HG02623 (cell line): ENCODE data around the gene CERS2.
"Not testable (repeated sequence)": the region's sequence is repeated elsewhere in the genome, so short reads cannot be mapped to it uniquely, and the experiment has no call there.

ENCODE experiments used
- ATAC-seq: cut with Tn5 transposase; IDR thresholded peaks from one replicate; pipeline ENCODE4 v1.9.1; 2021; ENCODE audit warnings: moderate library complexity; ENCODE audit not compliant: unreplicated experiment

CERS2 gene

GRCh38 chr1:150970808-150971582 lies 3.6 kb downstream of the CERS2 start:
- no peak for ATAC-seq

GRCh38 chr1:150969626-150970025 lies 5.0 kb downstream of the CERS2 start:
- ATAC-seq, result no peak

GRCh38 chr1:150968491-150968890 lies 6.1 kb downstream of the CERS2 start:
- ATAC-seq, result no peak

DNA sequence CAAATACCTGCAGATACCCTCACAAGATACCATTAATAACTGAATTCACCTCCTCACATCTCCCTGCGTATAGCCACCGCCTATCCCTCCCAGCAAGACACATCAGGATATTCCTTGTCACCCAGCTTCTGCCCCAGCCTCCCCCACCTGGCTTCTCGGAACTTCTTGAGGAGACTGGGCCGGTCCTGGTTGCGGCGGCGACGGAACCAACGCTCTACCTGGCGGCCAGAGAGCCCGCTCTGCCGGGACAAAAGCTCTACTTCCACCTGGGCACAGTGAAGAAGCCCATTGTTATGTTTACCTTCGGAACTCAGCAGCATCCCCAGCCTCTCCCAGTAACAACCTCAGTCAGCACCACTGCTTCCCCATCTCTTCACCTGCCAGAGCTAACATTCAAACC lies 6.7 kb downstream of the CERS2 start:
- ATAC-seq, result no peak

DNA sequence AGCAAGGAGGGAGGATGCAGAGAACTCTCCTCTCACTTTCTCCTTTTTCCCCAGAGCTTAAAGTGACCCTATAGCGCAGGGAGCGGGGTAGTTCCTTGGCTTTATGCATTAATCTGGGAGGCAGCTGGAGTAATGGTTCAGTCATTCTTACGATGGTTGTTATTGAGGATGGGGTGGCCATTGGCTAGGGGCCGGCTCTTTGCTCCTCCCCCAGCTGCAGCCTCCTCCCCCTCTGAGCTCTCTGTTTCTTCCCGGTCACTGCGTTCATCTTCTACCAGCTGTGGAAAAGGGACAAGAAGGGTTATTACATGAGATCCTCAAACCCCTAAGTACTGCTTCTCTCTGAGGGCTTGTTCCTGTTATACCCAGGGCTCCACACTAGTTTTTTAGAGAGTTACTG lies 8.6 kb downstream of the CERS2 start:
- no peak for ATAC-seq

DNA sequence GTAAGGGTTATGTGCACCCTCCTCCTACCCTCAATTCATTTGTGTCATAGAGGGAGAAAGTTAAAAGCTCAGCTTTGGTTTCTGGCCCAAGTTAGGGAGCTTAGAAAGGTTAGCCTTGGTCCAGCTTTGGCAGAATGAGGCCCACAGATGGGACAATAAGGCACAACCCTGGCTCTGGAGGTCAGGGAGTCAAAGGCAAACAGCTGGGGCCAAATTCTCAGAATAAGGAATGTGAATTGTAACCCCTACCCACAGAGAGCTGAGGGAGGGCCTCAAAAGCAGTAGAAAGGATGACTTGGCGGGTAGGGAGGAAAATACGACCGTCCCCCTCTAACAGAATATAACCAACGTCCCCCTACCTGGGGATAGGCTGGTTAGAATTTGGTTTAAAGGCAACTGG lies 9.0 kb downstream of the CERS2 start:
- no peak for ATAC-seq

DNA sequence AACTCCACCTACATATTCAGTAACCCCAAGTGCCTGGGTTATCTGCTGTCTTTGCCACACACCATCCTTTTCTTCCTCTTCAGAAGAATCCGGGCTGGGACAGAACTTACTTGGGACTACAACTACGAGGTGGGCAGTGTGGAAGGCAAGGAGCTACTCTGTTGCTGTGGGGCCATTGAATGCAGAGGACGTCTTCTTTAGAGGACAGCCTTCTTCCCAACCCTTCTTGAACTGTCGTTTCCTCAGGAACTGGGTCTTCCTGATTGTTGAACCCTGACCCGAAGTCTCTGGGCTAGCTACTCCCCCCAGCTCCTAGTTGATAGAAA lies 10.5 kb downstream of the CERS2 start:
- no peak for ATAC-seq

GRCh38 chr1:150963321-150964163 lies 11.1 kb downstream of the CERS2 start:
- ATAC-seq, result no peak

- no peak for ATAC-seq
Observed at GRCh38 chr1:150961756-150962155, 12.9 kb downstream of the CERS2 start.

DNA sequence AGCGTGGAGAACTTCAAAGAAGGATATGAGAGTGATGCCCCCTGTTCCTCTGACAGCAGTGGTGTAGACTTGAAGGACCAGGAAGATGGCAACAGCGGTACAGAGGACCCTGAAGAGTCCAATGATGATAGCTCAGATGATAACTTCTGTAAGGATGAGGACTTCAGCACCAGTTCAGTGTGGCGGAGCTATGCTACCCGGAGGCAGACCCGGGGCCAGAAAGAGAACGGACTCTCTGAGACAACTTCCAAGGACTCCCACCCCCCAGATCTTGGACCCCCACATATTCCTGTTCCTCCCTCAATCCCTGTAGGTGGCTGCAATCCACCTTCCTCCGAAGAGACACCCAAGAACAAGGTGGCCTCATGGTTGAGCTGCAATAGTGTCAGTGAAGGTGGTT lies 14.0 kb downstream of the CERS2 start:
- no peak for ATAC-seq

DNA sequence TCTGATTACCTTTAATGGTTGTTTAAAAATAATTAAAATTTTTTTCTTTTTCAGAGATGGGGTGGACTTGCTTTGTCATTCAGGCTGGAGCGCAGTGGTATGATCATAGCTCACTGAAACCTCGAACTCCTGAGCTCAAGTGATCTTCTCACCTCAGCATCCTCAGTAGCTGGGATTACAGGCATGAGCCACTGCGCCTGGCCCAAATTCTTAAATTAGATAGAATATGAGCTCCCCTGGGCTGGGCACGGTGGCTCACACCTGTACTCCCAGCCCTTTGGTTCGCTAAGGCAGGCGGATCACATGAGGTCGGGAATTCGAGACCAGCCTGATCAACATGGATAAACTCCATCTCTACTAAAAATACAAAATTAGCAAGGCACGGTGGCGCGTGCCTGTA lies 17.0 kb downstream of the CERS2 start:
- no peak for ATAC-seq

DNA sequence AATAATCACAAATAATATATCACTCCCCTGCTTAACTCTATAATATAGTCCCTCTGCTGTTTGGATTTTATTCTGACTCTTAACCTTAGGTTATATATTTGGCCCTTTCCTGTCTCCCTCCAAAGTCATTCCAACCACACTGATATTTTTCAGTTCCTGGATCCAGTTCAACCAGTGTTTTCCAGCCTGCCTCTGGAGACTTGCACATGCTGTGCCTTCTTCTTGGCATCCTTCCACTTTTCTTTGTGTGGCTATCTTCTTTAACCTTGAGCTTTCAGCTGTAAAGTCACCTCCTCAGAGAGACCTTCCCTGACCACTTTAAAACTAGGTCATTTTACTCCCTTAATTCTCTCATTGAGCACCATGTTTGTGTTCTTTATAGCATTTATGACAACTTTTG lies 19.4 kb downstream of the CERS2 start:
- ATAC-seq, result no peak

GRCh38 chr1:150954708-150955107 lies 19.9 kb downstream of the CERS2 start:
- ATAC-seq, result no peak

DNA sequence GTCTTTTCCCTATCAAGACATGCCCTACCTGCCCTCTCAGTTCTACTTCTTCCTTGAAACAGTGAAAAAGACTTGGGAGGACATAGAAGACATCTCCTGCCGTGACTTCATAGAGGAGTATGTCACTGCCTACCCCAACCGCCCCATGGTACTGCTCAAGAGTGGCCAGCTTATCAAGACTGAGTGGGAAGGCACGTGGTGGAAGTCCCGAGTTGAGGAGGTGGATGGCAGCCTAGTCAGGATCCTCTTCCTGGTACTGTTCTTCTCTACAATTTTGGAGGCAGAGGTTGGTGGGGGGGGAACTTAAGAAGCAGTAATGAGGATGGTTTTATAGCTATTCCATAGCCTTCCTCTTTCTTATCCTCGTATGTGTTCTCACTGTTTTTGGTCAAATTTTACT lies 29.8 kb downstream of the CERS2 start:
- no peak for ATAC-seq

DNA sequence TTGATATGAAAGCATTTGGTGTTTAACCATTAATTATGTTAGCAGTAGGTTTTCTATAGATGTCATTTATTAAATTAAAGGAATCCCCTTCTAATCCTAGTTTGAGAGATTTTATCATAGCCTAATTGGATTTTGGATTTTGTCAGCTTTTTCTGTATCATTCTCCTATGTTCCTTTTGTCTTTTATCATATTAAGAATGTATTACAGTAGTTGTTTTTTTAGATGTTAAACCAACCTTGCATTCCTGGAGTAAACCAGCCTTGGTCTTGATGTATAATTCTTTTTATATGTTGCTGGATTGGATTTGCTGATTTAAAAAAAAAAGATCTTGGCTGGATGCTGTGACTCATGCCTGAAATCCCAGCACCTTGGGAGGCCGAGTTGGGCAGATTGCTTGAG lies 42.9 kb downstream of the CERS2 start:
- no peak for ATAC-seq

DNA sequence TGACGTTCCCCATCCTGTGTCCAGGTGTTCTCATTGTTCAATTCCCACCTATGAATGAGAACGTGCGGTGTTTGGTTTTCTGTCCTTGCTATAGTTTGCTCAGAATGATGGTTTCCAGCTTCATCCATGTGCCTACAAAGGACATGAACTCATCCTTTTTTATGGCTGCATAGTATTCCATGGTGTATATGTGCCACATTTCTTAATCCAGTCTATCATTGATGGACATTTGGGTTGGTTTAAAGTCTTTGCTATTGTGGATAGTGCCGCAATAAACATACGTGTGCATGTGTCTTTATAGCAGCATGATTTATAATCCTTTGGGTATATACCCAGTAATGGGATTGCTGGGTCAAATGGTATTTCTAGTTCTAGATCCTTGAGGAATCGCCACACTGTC lies 45.9 kb downstream of the CERS2 start:
- not testable (repeated sequence) for ATAC-seq

DNA sequence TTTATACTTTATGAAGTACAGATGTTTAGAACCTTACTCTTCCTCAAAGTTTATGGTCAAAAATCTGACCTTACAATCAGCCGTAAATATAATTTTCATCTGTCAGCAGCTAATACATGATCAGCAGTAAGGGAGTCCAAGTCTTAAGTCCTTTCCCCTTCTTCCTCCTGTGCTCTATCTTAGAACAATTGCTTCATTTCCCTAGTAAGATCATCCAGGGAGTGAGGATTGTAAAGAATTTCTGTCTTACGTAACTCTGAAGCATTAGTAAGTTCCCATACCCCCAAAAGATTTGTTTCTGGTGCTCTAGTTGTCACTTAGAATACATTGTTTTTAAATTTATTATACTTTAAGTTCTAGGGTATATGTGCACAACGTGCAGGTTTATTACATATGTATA lies 46.3 kb downstream of the CERS2 start:
- no peak for ATAC-seq

GRCh38 chr1:150927624-150928023 lies 47.0 kb downstream of the CERS2 start:
- ATAC-seq, result no peak

DNA sequence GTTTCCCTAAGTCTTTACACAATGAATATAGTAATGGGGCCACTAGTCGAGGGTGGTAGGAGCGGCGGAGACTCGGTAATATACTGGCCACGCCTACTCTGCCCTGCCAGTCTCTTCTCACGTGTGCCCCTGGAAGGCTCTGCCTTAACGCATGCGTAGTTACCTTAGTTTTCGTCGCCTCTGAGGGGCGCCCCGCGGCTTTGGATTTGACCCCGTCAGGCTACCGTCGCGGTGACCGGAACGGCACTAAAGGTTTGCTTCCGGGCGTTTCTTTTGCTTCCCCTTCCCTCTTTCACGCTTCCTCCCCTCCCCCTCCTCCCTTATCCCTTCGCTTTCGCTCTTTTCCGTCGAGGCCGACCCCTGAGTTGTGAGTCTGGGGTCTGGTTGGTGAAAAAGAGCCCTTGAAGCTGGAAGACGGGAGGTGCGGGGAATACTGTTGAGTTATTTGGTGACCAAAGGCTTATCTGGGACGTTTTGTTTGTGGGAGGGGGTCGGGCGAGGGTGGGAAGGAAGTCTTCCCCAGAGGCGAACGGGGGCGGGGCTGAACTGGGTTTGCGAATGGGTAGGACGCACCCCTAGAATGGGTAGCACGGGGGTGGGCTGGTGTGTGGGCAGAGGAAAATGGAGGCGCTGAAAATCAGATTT lies 48.4 kb downstream of the CERS2 start, which contains the start of gene SETDB1:
SETDB1 (plus strand) TSS at position 267 of the 645 bp plus-strand sequence. CDS start 1,352 bp downstream, outside the sequence.
- peak; percentile 78 for ATAC-seq

- ATAC-seq, result no peak
Observed at GRCh38 chr1:150925080-150925479, 49.6 kb downstream of the CERS2 start.

GRCh38 chr1:150922519-150922975 lies 52.1 kb downstream of the CERS2 start:
- no peak for ATAC-seq

- ATAC-seq, result no peak
Observed at GRCh38 chr1:150917387-150917786, 57.2 kb downstream of the CERS2 start.
